ENCODE results near the gene KLC4. TPM values are rescaled to one million over a fixed set of nuclear protein-coding genes. Genes with fewer than 3 reads are reported as not detected.

Gene KLC4
- total and polyA plus RNA-seq, 9 of the 15 experiments (the other 6 are each of a cell fraction or from before 2014, with no cell fraction given): 1.7 to 16.2 (median 7.7) TPM

GRCh38 chr6:43082806-43083655 lies 23.6 kb downstream of the KLC4 start:
- H3K4me3 ChIP-seq: no peak overlapping the region
- peaks cover 8% of the 10 kb centered on the region in 2 experiments; a peak in 3 of 5 replicates for H3K27me3 ChIP-seq (ENCODE audit: control insufficient read depth in 2 of 2, insufficient read depth in 2 of 2, low read length in 2 of 2)
- no peaks in the 10 kb centered on the region for H3K79me2 ChIP-seq (ENCODE audit: control insufficient read depth, insufficient read depth, low read length)
- peaks cover 2% of the 10 kb centered on the region in 2 experiments; a peak in 3 of 5 replicates for H3K4me1 ChIP-seq (replicated peaks in 1 of 2; ENCODE audit: control insufficient read depth in 2 of 2, insufficient read depth in 2 of 2, low read length in 2 of 2)
- WGBS (ENCODE audit: insufficient coverage, low coverage, missing lambda C conversion rate): 15% methylated on average over 13 of the region's 13 CpGs
- peaks cover 3% of the 10 kb centered on the region for H3K9me1 ChIP-seq (ENCODE audit: control insufficient read depth, insufficient read depth, low read length)
- H3K9ac ChIP-seq (ENCODE audit: insufficient read depth in 1 of 2, low read depth in 2 of 2, low read length in 2 of 2): peak overlapping the region in 1 of 2 experiments; percentile 69; a peak in 2 of 4 replicates
- ATAC-seq (no peak), DNase-seq (ENCODE audit: extremely low read depth in 1 of 4, low spot score in 3 of 4) (no peak), FAIRE-seq (no peak)
- no TSS peak for BruUV-seq (replicated peaks)
- H2AFZ ChIP-seq (ENCODE audit: low read depth, low read length): no peak overlapping the region; the same call in 1 of the 2 replicates
- no peaks in the 10 kb centered on the region; the same call in 1 of the 2 replicates for H4K20me1 ChIP-seq (replicated peaks; ENCODE audit: control insufficient read depth, insufficient read depth, low read length)
- intact Hi-C loops (cut with micrococcal nuclease) (no loop called here), in situ Hi-C loops (cut with MboI) (no loop called here)
- POLR2A ChIA-PET: interaction anchor here (0.6 to 1.7 kb wide), 6 partner anchors 10 to 153 kb away, joined by 3 to 8 read pairs (median 5); partner anchors contain the start of gene CNPY3
- TF ChIP-seq ZNF766 (CRISPR knock-in tag; conservative IDR thresholded peaks at IDR 0.05): no peak
- no peak for TF ChIP-seq SMARCA4 (IDR thresholded peaks at IDR 0.05)
- TF ChIP-seq IRF9 (tag; IDR thresholded peaks at IDR 0.05): no peak
- no peak for TF ChIP-seq THRAP3 (IDR thresholded peaks at IDR 0.05; ENCODE audit: borderline replicate concordance)
- TF ChIP-seq ZKSCAN1 (IDR thresholded peaks at IDR 0.05; ENCODE audit: low read depth, low read length): no peak
- TF ChIP-seq ZNF644 (tag; IDR thresholded peaks at IDR 0.05; ENCODE audit: low read depth): no peak
- TF ChIP-seq HOXB6 (CRISPR knock-in tag; IDR thresholded peaks at IDR 0.05; ENCODE audit: borderline replicate concordance): no peak
- no peak for TF ChIP-seq PRPF4 (IDR thresholded peaks at IDR 0.05; ENCODE audit: insufficient read depth, low read depth, low read length, poor library complexity, severe bottlenecking)
- no peaks in the 10 kb centered on the region for H3K9me3 ChIP-seq (replicated peaks; ENCODE audit: control insufficient read depth, insufficient read depth, low read depth, low read length)
- H3K27ac ChIP-seq (ENCODE audit: extremely low read depth, low read depth, low read length): no peak overlapping the region
- H3K4me2 ChIP-seq (ENCODE audit: insufficient read depth, low read length): no peak overlapping the region
- CTCF ChIA-PET (ENCODE audit: low intra/inter-chr PET ratio): no interaction called here
- H3K36me3 ChIP-seq (ENCODE audit: control insufficient read depth, insufficient read depth, low read length): no peaks in the 10 kb centered on the region
